HG03025 (cell line): ENCODE data around the gene B4GALT4.
A peak's percentile ranks its signal among the peaks of the same experiment; 100 is the strongest.
"Not testable (repeated sequence)": the region's sequence is repeated elsewhere in the genome, so short reads cannot be mapped to it uniquely, and the experiment has no call there.

Experiments used
- ATAC-seq: cut with Tn5 transposase; IDR thresholded peaks from one replicate; pipeline ENCODE4 v1.9.1; 2021; ENCODE audit warnings: mild to moderate bottlenecking, moderate library complexity; ENCODE audit not compliant: unreplicated experiment, low FRiP score

B4GALT4 gene

GRCh38 chr3:119240591-119241434, at the start of gene B4GALT4:
TSS of gene B4GALT4 (minus strand) at chr3:119240878. CDS start at chr3:119230099, 10,779 bp downstream.
- peak; percentile 89 for ATAC-seq

GRCh38 chr3:119289404-119289770, 48.7 kb upstream of the B4GALT4 start:
- no peak for ATAC-seq

- no peak for ATAC-seq
Measured at GRCh38 chr3:119288669-119289403, 48.2 kb upstream of the B4GALT4 start.

GRCh38 chr3:119279584-119280243, 39.0 kb upstream of the B4GALT4 start:
- no peak for ATAC-seq

- no peak for ATAC-seq
Measured at GRCh38 chr3:119279101-119279554, 38.5 kb upstream of the B4GALT4 start.

GRCh38 chr3:119276680-119277079, 36.0 kb upstream of the B4GALT4 start:
- ATAC-seq: no peak

GRCh38 chr3:119270212-119270611, 29.5 kb upstream of the B4GALT4 start:
- not testable (repeated sequence) for ATAC-seq

GRCh38 chr3:119261055-119261454, 20.4 kb upstream of the B4GALT4 start:
- ATAC-seq: no peak

GRCh38 chr3:119259821-119260220, 19.1 kb upstream of the B4GALT4 start:
- ATAC-seq: no peak

GRCh38 chr3:119258915-119259314, 18.2 kb upstream of the B4GALT4 start:
- ATAC-seq: peak; percentile 96

- peak; percentile 71 for ATAC-seq
Measured at GRCh38 chr3:119257654-119258410, 17.2 kb upstream of the B4GALT4 start.

GRCh38 chr3:119257111-119257510, 16.4 kb upstream of the B4GALT4 start:
- ATAC-seq: no peak

- ATAC-seq: no peak
Measured at GRCh38 chr3:119255214-119255613, 14.5 kb upstream of the B4GALT4 start.

GRCh38 chr3:119245778-119246177, 5.1 kb upstream of the B4GALT4 start:
- no peak for ATAC-seq

- ATAC-seq: no peak
Measured at GRCh38 chr3:119243712-119244111, 3.0 kb upstream of the B4GALT4 start.

GRCh38 chr3:119243058-119243529, 2.4 kb upstream of the B4GALT4 start:
- not testable (repeated sequence) for ATAC-seq

- not testable (repeated sequence) for ATAC-seq
Measured at GRCh38 chr3:119242387-119243057, 1.8 kb upstream of the B4GALT4 start.

GRCh38 chr3:119240101-119240590, 532 bp downstream of the B4GALT4 start:
- ATAC-seq: peak; percentile 6

GRCh38 chr3:119239206-119239820, 1.4 kb downstream of the B4GALT4 start:
- ATAC-seq: no peak
